DND-41 (cell line): ENCODE data around the gene HS3ST6.

Source experiments
- CTCF ChIP-seq: IDR thresholded peaks from 2 replicates; pipeline ENCODE4 v1.5.1; 2012; ENCODE audit warnings: borderline replicate concordance, low read length, moderate library complexity, mild to moderate bottlenecking; ENCODE audit not compliant: poor library complexity, severe bottlenecking; ENCODE audit errors: extremely low read depth
- EZH2 ChIP-seq: IDR thresholded peaks from 3 replicates; pipeline ENCODE4 v1.6.1; 2012; ENCODE audit warnings: borderline replicate concordance, low read depth, mild to moderate bottlenecking, moderate library complexity, low read length, inconsistent platforms; ENCODE audit not compliant: severe bottlenecking

- TF ChIP-seq CTCF (no peak), EZH2 (no peak)
Observed at GRCh38 chr16:1908184-1908583, 10.0 kb downstream of the HS3ST6 start.
